NCI-H1417 treated with DMSO at 0.1 percent for 48 hours (cell line): ENCODE data around the gene CD247.

Experiments
- DNase-seq: peaks from one replicate; lab custom pipeline; 2025; lab: John Stamatoyannopoulos, UW

CD247 gene

GRCh38 chr1:167439301-167439988 lies 78.9 kb downstream of the CD247 start:
- DNase-seq = peak; percentile 9

- no peak for DNase-seq
Measured at GRCh38 chr1:167438171-167439138, 79.9 kb downstream of the CD247 start.

GRCh38 chr1:167435484-167435883 lies 82.8 kb downstream of the CD247 start:
- no peak for DNase-seq

GRCh38 chr1:167434306-167434705 lies 84.0 kb downstream of the CD247 start:
- DNase-seq = no peak

- DNase-seq = no peak
Measured at GRCh38 chr1:167433884-167434283, 84.4 kb downstream of the CD247 start.

- no peak for DNase-seq
Measured at GRCh38 chr1:167432780-167433179, 85.5 kb downstream of the CD247 start.

GRCh38 chr1:167431909-167432650 lies 86.2 kb downstream of the CD247 start:
- DNase-seq = no peak

GRCh38 chr1:167431261-167431908 lies 86.9 kb downstream of the CD247 start:
- no peak for DNase-seq

- DNase-seq = no peak
Measured at GRCh38 chr1:167430849-167431242, 87.5 kb downstream of the CD247 start.

GRCh38 chr1:167430134-167430848 lies 88.0 kb downstream of the CD247 start:
- DNase-seq = no peak

- no peak for DNase-seq
Measured at GRCh38 chr1:167429612-167430011, 88.7 kb downstream of the CD247 start.

- no peak for DNase-seq
Measured at GRCh38 chr1:167428395-167428794, 89.9 kb downstream of the CD247 start.

GRCh38 chr1:167427848-167428247 lies 90.5 kb downstream of the CD247 start:
- no peak for DNase-seq

- no peak for DNase-seq
Measured at GRCh38 chr1:167426716-167427115, 91.6 kb downstream of the CD247 start.

GRCh38 chr1:167425482-167425881 lies 92.8 kb downstream of the CD247 start:
- DNase-seq = no peak

GRCh38 chr1:167423684-167424619 lies 94.4 kb downstream of the CD247 start:
- DNase-seq = no peak

GRCh38 chr1:167420510-167420909 lies 97.8 kb downstream of the CD247 start:
- DNase-seq = no peak

GRCh38 chr1:167419245-167419644 lies 99.1 kb downstream of the CD247 start:
- no peak for DNase-seq

- DNase-seq = no peak
Measured at GRCh38 chr1:167418391-167418790, 99.9 kb downstream of the CD247 start.

GRCh38 chr1:167416506-167416905 lies 101.8 kb downstream of the CD247 start:
- DNase-seq = no peak
